HG03060 (cell line): ENCODE results near the gene ZNF460.
"Not testable (repeated sequence)": the region's sequence is repeated elsewhere in the genome, so short reads cannot be mapped to it uniquely, and the experiment has no call there.

Experiments
- ATAC-seq: cut with Tn5 transposase; IDR thresholded peaks from one replicate; pipeline ENCODE4 v1.9.1; 2021; ENCODE audit warnings: low read depth, moderate number of reproducible peaks; ENCODE audit not compliant: unreplicated experiment

Gene ZNF460

GRCh38 chr19:57280165-57280961, at the start of gene ZNF460:
Gene ZNF460, plus strand, starts transcription at chr19:57280485. Its CDS starts 322 bp downstream, at chr19:57280807.
- peak; percentile 53 for ATAC-seq

GRCh38 chr19:57231686-57232085, 48.6 kb upstream of the ZNF460 start:
- ATAC-seq, result no peak

GRCh38 chr19:57233207-57233606, 47.1 kb upstream of the ZNF460 start:
- ATAC-seq, result no peak

DNA sequence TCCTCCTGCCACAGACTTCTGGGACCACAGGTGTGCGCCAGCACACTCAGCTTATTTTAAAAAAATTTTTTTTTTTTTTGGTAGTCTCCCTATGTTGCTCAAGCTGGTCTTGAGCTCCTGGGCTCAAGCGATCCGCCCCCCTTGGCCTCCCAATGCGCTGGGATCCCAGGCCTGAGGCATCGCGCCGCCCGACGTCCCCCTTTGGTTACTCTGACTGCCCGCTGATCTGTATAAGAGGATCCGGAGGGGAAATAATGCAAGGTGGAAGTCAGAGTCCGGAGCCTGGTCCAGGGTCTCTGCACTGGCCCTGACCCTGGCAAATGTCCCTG, 40.3 kb upstream of the ZNF460 start:
- ATAC-seq, result no peak

DNA sequence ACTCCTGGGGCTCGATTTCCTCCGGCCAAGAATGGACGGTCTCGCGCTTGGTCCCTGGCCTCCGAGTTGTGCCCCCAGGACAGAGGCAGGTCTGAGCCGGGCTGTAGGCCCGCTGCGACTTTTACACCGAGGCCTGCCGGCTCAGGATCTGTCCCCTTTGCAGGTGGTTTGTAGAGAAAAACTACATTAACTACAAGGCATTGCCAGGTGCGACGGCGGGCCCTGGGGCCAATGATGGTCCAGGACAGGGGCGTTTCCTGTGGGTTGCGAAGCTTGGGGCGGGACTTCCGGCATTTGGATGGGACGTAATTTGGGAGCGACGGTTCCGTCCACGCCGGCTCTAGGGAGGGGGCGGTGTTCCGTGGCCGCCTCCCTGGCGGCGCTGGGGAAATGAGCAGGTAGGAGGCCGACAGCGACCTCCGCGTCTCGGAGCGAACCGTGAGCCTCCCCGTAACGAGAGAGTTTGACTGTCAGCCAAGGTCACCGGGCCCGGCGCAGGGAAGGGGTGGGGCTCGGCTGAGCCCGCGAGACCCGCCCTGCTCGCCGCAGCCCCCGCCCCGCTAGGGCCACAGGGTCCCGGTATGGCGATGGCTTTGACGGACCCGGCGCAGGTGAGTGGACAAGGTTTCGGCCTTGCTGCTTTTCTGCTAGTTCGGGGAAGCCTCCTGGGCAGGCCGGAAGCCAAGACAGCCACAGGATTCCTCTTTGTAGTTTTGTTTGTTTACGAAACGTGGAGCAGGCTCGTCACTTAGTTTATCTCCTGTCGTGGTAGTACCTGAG, 39.8 kb upstream of the ZNF460 start, which contains the start of gene ZNF805:
TSS of gene ZNF805 (plus strand) at position 322 of the 780 bp plus-strand sequence. CDS start at position 582, 260 bp downstream.
- ATAC-seq, result peak; percentile 71

- no peak for ATAC-seq
These were observed 39.1 kb upstream of the ZNF460 start for GRCh38 chr19:57241176-57241575.

DNA sequence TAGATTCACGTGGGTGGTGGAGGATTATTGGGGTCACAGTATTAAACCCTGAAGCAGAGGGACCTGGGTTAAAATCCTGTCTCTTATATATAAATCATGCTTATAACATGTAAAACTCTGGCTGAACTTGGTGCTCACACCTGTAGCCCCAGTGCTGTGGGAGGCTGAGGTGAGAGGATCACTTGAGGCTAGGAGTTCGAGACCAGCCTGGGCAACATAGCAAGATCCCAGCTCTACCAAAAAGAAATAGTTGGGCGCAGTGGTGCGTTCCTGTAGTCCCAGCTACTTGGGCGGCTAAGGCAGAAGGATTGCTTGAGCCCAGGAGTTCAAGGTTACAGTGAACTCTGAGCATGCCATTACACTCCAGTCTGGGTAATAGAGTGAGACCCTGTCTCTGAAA, 37.5 kb upstream of the ZNF460 start:
- ATAC-seq, result no peak

DNA sequence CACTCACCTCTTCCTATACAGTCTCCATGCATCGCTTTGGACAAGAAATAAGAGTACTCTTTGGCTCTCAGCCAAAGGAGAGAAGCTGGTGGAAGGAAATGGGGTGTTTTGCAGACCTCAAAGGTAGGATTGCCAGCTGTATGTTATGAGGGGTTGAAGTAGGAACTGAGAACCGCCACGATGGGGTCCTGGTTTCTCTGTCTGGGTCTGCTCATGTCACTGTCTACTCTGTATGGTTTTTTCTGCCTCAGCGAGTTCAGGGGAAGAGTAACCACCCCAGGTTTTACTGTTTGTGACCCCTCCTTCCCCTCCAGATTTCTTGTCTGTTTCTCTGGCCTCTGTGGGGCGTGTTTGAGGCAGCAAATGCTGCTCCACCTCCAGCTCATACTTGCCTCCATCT, 35.8 kb upstream of the ZNF460 start:
- ATAC-seq, result no peak

- ATAC-seq, result no peak
These were observed 35.2 kb upstream of the ZNF460 start for GRCh38 chr19:57245066-57245465.

DNA sequence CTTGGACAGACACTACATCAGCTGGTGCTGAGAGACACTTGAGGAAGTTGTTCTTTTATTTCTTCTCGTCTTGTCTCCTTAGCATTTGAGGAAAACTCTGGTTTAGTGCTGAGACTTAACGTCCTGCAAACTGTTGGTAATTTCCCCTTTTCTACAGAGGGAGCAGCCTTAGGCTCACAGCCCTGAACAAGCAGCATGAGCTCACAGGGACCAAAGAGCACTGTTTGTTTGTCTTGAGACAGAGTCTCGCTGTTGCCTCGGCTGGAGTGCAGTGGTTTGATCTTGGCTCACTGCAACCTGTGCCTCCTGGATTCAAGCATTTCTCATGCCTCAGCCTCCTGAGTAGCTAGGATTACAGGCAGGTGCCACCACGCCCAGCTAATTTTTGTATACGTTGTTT, 34.3 kb upstream of the ZNF460 start:
- ATAC-seq, result no peak

GRCh38 chr19:57248646-57249045, 31.6 kb upstream of the ZNF460 start:
- ATAC-seq, result no peak

- ATAC-seq, result no peak
These were observed 31.0 kb upstream of the ZNF460 start for GRCh38 chr19:57249329-57249728.

- not testable (repeated sequence) for ATAC-seq
These were observed 26.5 kb upstream of the ZNF460 start for GRCh38 chr19:57253767-57254166.

- no peak for ATAC-seq
These were observed 18.2 kb upstream of the ZNF460 start for GRCh38 chr19:57262044-57262443.

- no peak for ATAC-seq
These were observed 17.0 kb upstream of the ZNF460 start for GRCh38 chr19:57263244-57263741.

DNA sequence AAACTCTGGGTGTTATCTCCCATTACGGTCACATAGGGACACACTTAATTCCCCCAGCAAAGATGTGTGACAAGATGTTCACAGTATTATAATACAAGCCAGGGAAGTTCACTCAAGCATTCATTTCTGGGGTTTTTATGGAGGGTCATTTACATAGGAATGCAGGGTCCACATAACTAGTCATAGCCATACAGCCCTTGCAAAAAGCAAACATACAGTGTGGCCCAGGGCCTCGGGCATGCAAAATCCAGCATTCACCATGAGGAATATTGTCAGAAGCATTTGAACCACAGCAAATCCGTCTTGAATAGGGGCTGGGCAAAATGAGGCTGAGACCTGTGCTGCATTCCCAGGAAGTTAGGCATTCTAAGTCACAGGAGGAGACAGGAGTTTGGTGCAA, 13.0 kb upstream of the ZNF460 start:
- ATAC-seq, result no peak

DNA sequence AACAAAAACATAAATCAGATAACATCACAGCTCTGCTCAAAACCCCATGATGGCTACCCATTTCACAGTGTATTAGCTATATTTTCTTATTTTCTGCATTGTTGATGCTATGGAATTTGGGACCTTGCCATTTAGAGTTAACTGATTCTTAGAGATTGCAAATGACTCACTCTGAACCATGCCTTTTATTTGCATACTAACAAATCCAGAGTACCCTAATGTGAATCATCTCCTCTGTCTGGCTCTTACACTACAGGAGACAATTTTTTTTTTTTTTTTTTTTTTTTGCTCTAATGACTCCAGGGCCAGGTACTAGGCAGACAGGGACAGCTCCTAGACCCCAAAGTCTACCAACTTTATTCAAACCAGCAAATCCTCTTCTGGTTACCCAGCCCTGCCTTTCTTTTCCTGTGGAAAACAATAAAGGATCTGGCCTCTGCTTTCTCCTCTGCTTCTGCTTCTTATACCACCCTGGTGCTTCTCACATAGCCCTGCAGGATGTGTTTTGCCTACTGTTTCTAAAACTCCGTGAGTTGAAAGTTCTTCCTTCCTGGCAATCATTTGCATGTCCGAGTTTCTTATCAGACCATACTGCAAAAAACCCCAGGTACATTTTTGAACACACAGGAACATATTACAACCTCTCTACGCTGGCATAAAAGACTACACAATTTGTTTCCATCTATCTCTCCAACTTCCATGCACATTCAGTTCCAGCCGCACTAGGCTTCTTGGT, 10.6 kb upstream of the ZNF460 start:
- no peak for ATAC-seq

- no peak for ATAC-seq
These were observed 9.0 kb upstream of the ZNF460 start for GRCh38 chr19:57271280-57271679.

DNA sequence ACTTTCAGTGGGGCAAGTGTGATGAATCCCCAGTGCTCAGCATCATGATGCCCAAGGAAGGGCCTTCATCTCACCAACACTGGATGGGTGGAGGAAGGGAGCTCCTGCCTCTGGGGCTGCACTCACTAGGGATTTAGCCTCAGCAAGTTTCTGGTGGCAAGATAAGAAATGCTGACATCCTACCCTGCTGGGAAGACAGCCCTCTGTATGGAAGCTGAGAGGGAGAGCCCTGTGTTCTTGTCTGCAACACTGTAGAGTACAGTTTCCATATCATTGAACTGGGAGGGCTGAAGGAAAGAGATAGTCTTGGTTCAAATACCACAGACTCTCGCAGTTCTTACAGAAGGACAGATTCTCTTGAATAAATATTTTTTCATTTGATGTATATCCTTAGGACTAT, 7.3 kb upstream of the ZNF460 start:
- ATAC-seq, result no peak

- ATAC-seq, result no peak
These were observed 3.9 kb upstream of the ZNF460 start for GRCh38 chr19:57276430-57276829.

GRCh38 chr19:57278481-57278880, 1.8 kb upstream of the ZNF460 start:
- not testable (repeated sequence) for ATAC-seq
